ENCODE results near the gene LRMDA.

Gene LRMDA

DNA sequence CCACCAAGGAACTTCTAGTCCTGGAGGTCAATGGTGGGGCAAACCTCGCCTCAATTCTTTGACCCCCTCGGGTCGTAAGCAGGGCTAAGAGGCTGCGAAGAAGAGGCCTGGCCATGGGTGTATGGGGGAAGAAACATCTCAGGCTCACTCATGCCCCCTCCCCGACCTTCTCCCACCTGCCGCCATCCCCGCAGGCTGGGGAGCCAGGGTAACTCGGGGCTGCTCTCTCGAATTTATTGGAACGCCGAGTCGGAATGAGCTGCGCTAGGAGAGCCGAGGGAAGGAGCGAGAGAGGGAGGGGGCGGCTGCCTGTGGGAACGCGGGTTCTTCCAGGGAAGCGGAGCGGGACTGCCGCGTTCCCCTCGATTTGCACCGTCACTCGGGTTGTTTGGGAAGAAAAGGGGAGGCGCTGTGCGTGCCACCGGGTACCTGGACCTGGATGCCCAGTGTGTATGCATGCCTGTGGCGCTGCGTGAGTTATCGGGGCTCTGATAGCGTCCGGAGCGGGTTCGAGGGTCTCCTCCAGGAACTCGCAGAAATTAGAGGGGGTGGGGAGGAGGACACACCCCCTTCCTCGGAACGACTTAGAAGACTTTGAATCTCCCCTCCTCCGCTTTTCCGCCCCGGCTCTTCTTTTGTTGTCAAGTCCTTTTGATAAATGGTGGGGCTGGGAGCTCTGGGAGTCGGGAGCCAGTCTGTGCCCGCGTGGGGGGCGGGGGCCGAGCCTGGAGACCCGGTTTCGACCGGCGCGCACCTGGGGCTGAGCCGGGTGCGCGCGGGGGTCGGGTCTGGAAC is 28.1 kb upstream of the LRMDA start (continued):
- TF ChIP-seq ZNF148 (tag by site-specific recombination; IDR thresholded peaks at IDR 0.05; ENCODE audit: borderline replicate concordance) (no peak), ZNF350 (tag by site-specific recombination; IDR thresholded peaks at IDR 0.05) (no peak), ZNF2 (tag by site-specific recombination; IDR thresholded peaks at IDR 0.05) (0 out of 2 replicates have a peak, but pooled peaks have one; percentile 29), ZNF747 (tag by site-specific recombination; IDR thresholded peaks at IDR 0.05) (no peak), ZBTB21 (tag by site-specific recombination; IDR thresholded peaks at IDR 0.05) (no peak), ZNF112 (tag by site-specific recombination; IDR thresholded peaks at IDR 0.05) (no peak), ZNF768 (tag by site-specific recombination; IDR thresholded peaks at IDR 0.05) (no peak), KLF17 (tag by site-specific recombination; IDR thresholded peaks at IDR 0.05) (no peak; the same call in 1 of the 2 replicates), OVOL3 (tag by site-specific recombination; IDR thresholded peaks at IDR 0.05) (no peak), ZNF585B (tag by site-specific recombination; IDR thresholded peaks at IDR 0.05) (no peak), ZNF555 (tag by site-specific recombination; conservative IDR thresholded peaks at IDR 0.05) (no peak), ZNF394 (tag by site-specific recombination; IDR thresholded peaks at IDR 0.05; ENCODE audit: borderline replicate concordance) (no peak), ZNF610 (tag by site-specific recombination; IDR thresholded peaks at IDR 0.05; ENCODE audit: borderline replicate concordance) (no peak; the same call in 1 of the 2 replicates), HOXD13 (CRISPR knock-in tag; IDR thresholded peaks at IDR 0.05; ENCODE audit: borderline replicate concordance) (no peak), ZBTB7A (tag by site-specific recombination; IDR thresholded peaks at IDR 0.05; ENCODE audit: low read depth) (0 out of 2 replicates have a peak, but pooled peaks have one; percentile 53), ZNF629 (tag by site-specific recombination; IDR thresholded peaks at IDR 0.05) (peak; percentile 8; the same call in 1 of the 2 replicates), REST (tag by site-specific recombination; IDR thresholded peaks at IDR 0.05) (0 out of 2 replicates have a peak, but pooled peaks have one; percentile 9), ZNF837 (tag by site-specific recombination; IDR thresholded peaks at IDR 0.05) (no peak), ZNF624 (tag by site-specific recombination; IDR thresholded peaks at IDR 0.05) (no peak), ZNF843 (tag by site-specific recombination; IDR thresholded peaks at IDR 0.05) (no peak), ZNF623 (tag by site-specific recombination; IDR thresholded peaks at IDR 0.05) (no peak), BCL11B (tag by site-specific recombination; IDR thresholded peaks at IDR 0.05; ENCODE audit: low read depth) (no peak), KLF16 (tag by site-specific recombination; IDR thresholded peaks at IDR 0.05) (peak; percentile 51; the same call in 1 of the 2 replicates)
- TF ChIP-seq, protein P1, sequence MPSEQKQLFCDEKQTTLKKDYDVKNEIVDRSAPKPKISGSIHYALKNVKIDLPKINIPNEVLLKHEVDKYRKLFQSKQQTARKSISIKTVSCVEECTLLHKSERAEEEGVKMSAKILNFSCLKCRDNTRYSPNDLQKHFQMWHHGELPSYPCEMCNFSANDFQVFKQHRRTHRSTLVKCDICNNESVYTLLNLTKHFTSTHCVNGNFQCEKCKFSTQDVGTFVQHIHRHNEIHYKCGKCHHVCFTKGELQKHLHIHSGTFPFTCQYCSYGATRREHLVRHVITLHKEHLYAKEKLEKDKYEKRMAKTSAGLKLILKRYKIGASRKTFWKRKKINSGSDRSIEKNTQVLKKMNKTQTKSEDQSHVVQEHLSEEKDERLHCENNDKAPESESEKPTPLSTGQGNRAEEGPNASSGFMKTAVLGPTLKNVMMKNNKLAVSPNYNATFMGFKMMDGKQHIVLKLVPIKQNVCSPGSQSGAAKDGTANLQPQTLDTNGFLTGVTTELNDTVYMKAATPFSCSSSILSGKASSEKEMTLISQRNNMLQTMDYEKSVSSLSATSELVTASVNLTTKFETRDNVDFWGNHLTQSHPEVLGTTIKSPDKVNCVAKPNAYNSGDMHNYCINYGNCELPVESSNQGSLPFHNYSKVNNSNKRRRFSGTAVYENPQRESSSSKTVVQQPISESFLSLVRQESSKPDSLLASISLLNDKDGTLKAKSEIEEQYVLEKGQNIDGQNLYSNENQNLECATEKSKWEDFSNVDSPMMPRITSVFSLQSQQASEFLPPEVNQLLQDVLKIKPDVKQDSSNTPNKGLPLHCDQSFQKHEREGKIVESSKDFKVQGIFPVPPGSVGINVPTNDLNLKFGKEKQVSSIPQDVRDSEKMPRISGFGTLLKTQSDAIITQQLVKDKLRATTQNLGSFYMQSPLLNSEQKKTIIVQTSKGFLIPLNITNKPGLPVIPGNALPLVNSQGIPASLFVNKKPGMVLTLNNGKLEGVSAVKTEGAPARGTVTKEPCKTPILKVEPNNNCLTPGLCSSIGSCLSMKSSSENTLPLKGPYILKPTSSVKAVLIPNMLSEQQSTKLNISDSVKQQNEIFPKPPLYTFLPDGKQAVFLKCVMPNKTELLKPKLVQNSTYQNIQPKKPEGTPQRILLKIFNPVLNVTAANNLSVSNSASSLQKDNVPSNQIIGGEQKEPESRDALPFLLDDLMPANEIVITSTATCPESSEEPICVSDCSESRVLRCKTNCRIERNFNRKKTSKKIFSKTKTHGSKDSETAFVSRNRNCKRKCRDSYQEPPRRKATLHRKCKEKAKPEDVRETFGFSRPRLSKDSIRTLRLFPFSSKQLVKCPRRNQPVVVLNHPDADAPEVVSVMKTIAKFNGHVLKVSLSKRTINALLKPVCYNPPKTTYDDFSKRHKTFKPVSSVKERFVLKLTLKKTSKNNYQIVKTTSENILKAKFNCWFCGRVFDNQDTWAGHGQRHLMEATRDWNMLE (tag by site-specific recombination; conservative IDR thresholded peaks at IDR 0.05; ENCODE audit: low read depth), result no peak
- TF ChIP-seq, protein P2, sequence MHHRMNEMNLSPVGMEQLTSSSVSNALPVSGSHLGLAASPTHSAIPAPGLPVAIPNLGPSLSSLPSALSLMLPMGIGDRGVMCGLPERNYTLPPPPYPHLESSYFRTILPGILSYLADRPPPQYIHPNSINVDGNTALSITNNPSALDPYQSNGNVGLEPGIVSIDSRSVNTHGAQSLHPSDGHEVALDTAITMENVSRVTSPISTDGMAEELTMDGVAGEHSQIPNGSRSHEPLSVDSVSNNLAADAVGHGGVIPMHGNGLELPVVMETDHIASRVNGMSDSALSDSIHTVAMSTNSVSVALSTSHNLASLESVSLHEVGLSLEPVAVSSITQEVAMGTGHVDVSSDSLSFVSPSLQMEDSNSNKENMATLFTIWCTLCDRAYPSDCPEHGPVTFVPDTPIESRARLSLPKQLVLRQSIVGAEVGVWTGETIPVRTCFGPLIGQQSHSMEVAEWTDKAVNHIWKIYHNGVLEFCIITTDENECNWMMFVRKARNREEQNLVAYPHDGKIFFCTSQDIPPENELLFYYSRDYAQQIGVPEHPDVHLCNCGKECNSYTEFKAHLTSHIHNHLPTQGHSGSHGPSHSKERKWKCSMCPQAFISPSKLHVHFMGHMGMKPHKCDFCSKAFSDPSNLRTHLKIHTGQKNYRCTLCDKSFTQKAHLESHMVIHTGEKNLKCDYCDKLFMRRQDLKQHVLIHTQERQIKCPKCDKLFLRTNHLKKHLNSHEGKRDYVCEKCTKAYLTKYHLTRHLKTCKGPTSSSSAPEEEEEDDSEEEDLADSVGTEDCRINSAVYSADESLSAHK (tag by site-specific recombination; IDR thresholded peaks at IDR 0.05), result no peak; the same call in 1 of the 2 replicates
